GM19455 (cell line): ENCODE measurements around the gene PACRG.
"Not testable (repeated sequence)": the region's sequence is repeated elsewhere in the genome, so short reads cannot be mapped to it uniquely, and the experiment has no call there.

ENCODE experiments used
- ATAC-seq: cut with Tn5 transposase; IDR thresholded peaks from one replicate; pipeline ENCODE4 v1.9.1; 2021; ENCODE audit not compliant: unreplicated experiment

Gene PACRG

GRCh38 chr6:163301726-163302635 is 574.2 kb downstream of the PACRG start:
- ATAC-seq, result no peak

GRCh38 chr6:163302747-163303146 is 575.0 kb downstream of the PACRG start:
- no peak for ATAC-seq

- ATAC-seq, result no peak
Measured at GRCh38 chr6:163306000-163306399, 578.2 kb downstream of the PACRG start.

GRCh38 chr6:163308629-163309440 is 581.1 kb downstream of the PACRG start:
- ATAC-seq, result no peak

GRCh38 chr6:163309491-163310026 is 581.8 kb downstream of the PACRG start:
- no peak for ATAC-seq

- no peak for ATAC-seq
Measured at GRCh38 chr6:163310096-163310972, 582.6 kb downstream of the PACRG start.

GRCh38 chr6:163310973-163311383 is 583.2 kb downstream of the PACRG start:
- ATAC-seq, result no peak

- no peak for ATAC-seq
Measured at GRCh38 chr6:163311830-163312229, 584.1 kb downstream of the PACRG start.

- no peak for ATAC-seq
Measured at GRCh38 chr6:163313566-163313965, 585.8 kb downstream of the PACRG start.

GRCh38 chr6:163313981-163314380 is 586.2 kb downstream of the PACRG start:
- no peak for ATAC-seq

- no peak for ATAC-seq
Measured at GRCh38 chr6:163314791-163315470, 587.2 kb downstream of the PACRG start.

- not testable (repeated sequence) for ATAC-seq
Measured at GRCh38 chr6:163316866-163317495, 589.2 kb downstream of the PACRG start.

- ATAC-seq, result no peak
Measured at GRCh38 chr6:163318071-163318786, 590.5 kb downstream of the PACRG start.

- no peak for ATAC-seq
Measured at GRCh38 chr6:163319609-163320366, 592.0 kb downstream of the PACRG start.

- no peak for ATAC-seq
Measured at GRCh38 chr6:163320402-163320801, 592.6 kb downstream of the PACRG start.

GRCh38 chr6:163320804-163321203 is 593.0 kb downstream of the PACRG start:
- ATAC-seq, result no peak

GRCh38 chr6:163321717-163322116 is 593.9 kb downstream of the PACRG start:
- no peak for ATAC-seq

GRCh38 chr6:163323274-163323673 is 595.5 kb downstream of the PACRG start:
- no peak for ATAC-seq
